ENCODE measurements around the gene SSBP2.

SSBP2 gene

DNA sequence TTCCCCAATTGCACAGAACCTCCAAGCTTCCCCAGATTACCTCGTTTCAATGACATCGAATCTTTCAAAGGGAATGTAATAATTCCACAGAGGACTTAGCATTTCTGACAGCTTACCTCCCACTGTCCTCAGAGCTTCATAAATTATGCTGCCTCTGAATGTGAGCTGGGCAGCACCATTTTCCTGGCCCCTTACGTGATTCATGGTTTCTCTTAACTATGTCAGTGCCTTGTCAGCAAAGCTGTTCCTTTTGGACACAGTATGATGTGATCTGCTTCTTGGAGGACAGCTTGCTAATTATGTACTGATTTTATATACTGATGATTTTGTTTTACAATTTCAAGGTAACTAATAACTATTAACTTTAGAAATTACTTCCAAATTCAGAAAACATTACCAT lies 27.7 kb upstream of the SSBP2 start:
- peak overlapping the region; percentile 40 for H3K4me3 ChIP-seq (ENCODE audit: low read depth, low read length)
- TF ChIP-seq, protein P1, sequence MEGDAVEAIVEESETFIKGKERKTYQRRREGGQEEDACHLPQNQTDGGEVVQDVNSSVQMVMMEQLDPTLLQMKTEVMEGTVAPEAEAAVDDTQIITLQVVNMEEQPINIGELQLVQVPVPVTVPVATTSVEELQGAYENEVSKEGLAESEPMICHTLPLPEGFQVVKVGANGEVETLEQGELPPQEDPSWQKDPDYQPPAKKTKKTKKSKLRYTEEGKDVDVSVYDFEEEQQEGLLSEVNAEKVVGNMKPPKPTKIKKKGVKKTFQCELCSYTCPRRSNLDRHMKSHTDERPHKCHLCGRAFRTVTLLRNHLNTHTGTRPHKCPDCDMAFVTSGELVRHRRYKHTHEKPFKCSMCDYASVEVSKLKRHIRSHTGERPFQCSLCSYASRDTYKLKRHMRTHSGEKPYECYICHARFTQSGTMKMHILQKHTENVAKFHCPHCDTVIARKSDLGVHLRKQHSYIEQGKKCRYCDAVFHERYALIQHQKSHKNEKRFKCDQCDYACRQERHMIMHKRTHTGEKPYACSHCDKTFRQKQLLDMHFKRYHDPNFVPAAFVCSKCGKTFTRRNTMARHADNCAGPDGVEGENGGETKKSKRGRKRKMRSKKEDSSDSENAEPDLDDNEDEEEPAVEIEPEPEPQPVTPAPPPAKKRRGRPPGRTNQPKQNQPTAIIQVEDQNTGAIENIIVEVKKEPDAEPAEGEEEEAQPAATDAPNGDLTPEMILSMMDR (IDR thresholded peaks at IDR 0.05; ENCODE audit: low read depth, low read length) = no peak

GRCh38 chr5:81776258-81776657 lies 25.4 kb upstream of the SSBP2 start:
- H3K4me3 ChIP-seq (ENCODE audit: low read depth, low read length) = no peak overlapping the region
- TF ChIP-seq, protein P1 (IDR thresholded peaks at IDR 0.05; ENCODE audit: low read depth, low read length) = no peak

GRCh38 chr5:81774374-81774773 lies 23.5 kb upstream of the SSBP2 start:
- TF ChIP-seq, protein P1 (IDR thresholded peaks at IDR 0.05; ENCODE audit: low read depth, low read length) = no peak
- no peak overlapping the region for H3K4me3 ChIP-seq (ENCODE audit: low read depth, low read length)

DNA sequence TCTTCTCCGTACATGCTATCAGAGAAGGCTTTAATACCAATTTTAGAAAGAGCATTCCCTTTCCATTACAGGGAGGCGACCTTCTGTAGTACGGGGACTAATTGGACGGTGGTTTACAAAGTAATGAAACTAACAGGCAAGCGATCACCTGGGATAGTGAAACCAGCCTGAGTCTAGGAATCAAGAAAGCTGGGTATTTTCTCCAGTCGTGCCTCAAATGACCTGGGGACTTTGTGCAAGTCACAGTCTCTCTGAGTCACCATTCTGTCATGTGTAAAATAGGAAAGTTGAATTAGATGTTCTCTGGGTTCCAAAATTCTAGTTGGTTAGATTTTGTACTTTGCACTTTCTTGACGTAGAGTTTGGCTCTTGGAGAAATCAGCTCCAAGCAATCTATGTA lies 22.7 kb upstream of the SSBP2 start:
- TF ChIP-seq, protein P1 (IDR thresholded peaks at IDR 0.05; ENCODE audit: low read depth, low read length) = no peak
- H3K4me3 ChIP-seq (ENCODE audit: low read depth, low read length) = no peak overlapping the region

DNA sequence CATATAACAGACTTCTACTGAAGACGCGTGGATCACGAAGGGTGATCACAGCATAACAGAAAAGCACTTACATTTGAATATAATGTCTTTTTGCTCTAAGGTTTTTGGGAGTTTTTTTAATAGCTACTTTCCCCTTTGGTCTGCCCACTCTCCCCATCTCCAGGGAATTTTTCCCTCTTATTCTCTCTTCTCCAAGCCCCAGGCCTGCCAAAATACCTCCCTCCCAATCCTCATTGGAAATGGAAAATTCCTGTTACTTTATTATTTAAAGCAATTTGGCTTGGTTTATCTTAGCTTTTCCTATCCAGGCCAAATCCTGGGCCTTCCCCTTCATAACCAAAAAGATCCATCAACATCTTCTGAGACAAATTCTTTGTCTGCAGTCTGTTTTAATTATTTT lies 22.3 kb upstream of the SSBP2 start:
- TF ChIP-seq, protein P1 (IDR thresholded peaks at IDR 0.05; ENCODE audit: low read depth, low read length) = no peak
- no peak overlapping the region for H3K4me3 ChIP-seq (ENCODE audit: low read depth, low read length)

GRCh38 chr5:81772488-81772887 lies 21.6 kb upstream of the SSBP2 start:
- no peak overlapping the region for H3K4me3 ChIP-seq (ENCODE audit: low read depth, low read length)
- TF ChIP-seq, protein P1 (IDR thresholded peaks at IDR 0.05; ENCODE audit: low read depth, low read length) = no peak

DNA sequence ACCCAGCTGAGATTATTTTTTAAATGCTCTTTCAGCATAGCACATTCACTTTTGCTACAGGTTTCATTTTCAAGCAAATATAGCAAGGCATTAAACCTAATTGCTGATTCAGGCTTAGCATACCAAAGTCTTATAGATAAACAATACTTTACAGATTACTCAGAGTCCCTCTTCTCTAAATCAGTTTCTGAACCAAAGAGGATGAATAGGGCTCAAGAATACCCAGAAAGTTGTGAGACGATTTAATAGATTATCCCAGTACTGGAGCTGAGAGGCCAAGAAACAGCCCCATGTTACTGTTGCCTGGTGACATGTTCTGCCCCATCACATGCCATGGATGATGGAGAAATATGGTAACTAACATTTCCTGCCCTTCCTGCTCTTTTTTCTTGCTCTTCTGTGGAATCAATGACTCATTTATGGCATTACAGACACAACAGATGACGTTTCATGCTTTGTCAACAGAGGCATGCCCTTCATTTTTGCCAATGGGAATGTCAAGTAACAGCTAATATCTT lies 18.1 kb upstream of the SSBP2 start:
- TF ChIP-seq, protein P1 (IDR thresholded peaks at IDR 0.05; ENCODE audit: low read depth, low read length) = no peak
- H3K4me3 ChIP-seq (ENCODE audit: low read depth, low read length) = no peak overlapping the region; the same call in 1 of the 2 replicates

Data from WI38 (cell line).